ENCODE results near the gene FGF1.
A peak's percentile ranks its signal among the peaks of the same experiment; 100 is the strongest.

The FGF1 gene

GRCh38 chr5:142640316-142641005, 45.4 kb downstream of the FGF1 start:
- no peak for DNase-seq

- peak in 1 of 5 experiments; percentile 15 for DNase-seq
Observed at GRCh38 chr5:142639455-142639854, 46.4 kb downstream of the FGF1 start.

GRCh38 chr5:142637871-142638270, 48.0 kb downstream of the FGF1 start:
- no peak for DNase-seq

GRCh38 chr5:142636698-142637324, 49.1 kb downstream of the FGF1 start:
- no peak for DNase-seq

GRCh38 chr5:142636093-142636492, 49.8 kb downstream of the FGF1 start:
- DNase-seq, result no peak

GRCh38 chr5:142634216-142635011, 51.5 kb downstream of the FGF1 start:
- no peak for DNase-seq

GRCh38 chr5:142630927-142631539, 54.9 kb downstream of the FGF1 start:
- DNase-seq, result no peak

- no peak for DNase-seq
Observed at GRCh38 chr5:142627383-142628217, 58.3 kb downstream of the FGF1 start.

- no peak for DNase-seq
Observed at GRCh38 chr5:142626786-142627185, 59.1 kb downstream of the FGF1 start.

GRCh38 chr5:142626099-142626498, 59.8 kb downstream of the FGF1 start:
- DNase-seq, result no peak

- DNase-seq, result no peak
Observed at GRCh38 chr5:142621227-142621626, 64.7 kb downstream of the FGF1 start.

GRCh38 chr5:142619815-142620214, 66.1 kb downstream of the FGF1 start:
- DNase-seq, result no peak

GRCh38 chr5:142618130-142618523, 67.8 kb downstream of the FGF1 start:
- peak in 1 of 5 experiments; percentile 23 for DNase-seq

- peak in 1 of 5 experiments; percentile 40 for DNase-seq
Observed at GRCh38 chr5:142617416-142618129, 68.3 kb downstream of the FGF1 start.

GRCh38 chr5:142615948-142616347, 69.9 kb downstream of the FGF1 start:
- DNase-seq, result no peak

- no peak for DNase-seq
Observed at GRCh38 chr5:142614054-142614453, 71.8 kb downstream of the FGF1 start.

- no peak for DNase-seq
Observed at GRCh38 chr5:142613271-142613671, 72.6 kb downstream of the FGF1 start.

GRCh38 chr5:142612494-142613270, 73.2 kb downstream of the FGF1 start:
- DNase-seq, result no peak

GRCh38 chr5:142611154-142611553, 74.7 kb downstream of the FGF1 start:
- DNase-seq, result peak; percentile 6 to 68 (median 33)

- DNase-seq, result no peak
Observed at GRCh38 chr5:142610176-142611001, 75.5 kb downstream of the FGF1 start.

Data from T-helper 2 cell (primary cell).